Panc1 (cell line): ENCODE measurements around the gene SLC52A1. TPM values are rescaled to one million over a fixed set of nuclear protein-coding genes. Genes with fewer than 3 reads are reported as not detected.

ENCODE experiments used
- ATAC-seq: fragments of 200-7000 bp; cut with Tn5 transposase; 2 replicates; pipeline ENCODE4 v1.9.1; 2020; ENCODE audit warnings: mild to moderate bottlenecking, moderate library complexity
- BruUV-seq: library from RNA; stranded (reverse); fragments of 400-500 nt; replicated peaks from 2 replicates; lab custom pipeline; 2021; lab: Mats Ljungman, UMichigan
- CTCF ChIA-PET: fragments of 300-600 bp; sonication (Branson Sonifier 250); formaldehyde crosslinking; loops from one replicate; lab custom pipeline; 2022; ENCODE audit warnings: antibody characterized with exemption; lab: Charles Lee
- POLR2A ChIA-PET: fragments of 300-600 bp; sonication (Branson Sonifier 250); formaldehyde crosslinking; loops from one replicate; lab custom pipeline; 2022; ENCODE audit warnings: antibody characterized with exemption; lab: Charles Lee
- DNase-seq: peaks from one replicate; pipeline ENCODE4 v3.0.0-alpha.2; 2010; ENCODE audit warnings: low read depth, low spot score
- H3K27ac ChIP-seq: 2 replicates; pipeline ENCODE4 v1.5.1; 2011; ENCODE audit warnings: mild to moderate bottlenecking, low read length, inconsistent platforms
- H3K27me3 ChIP-seq: fragments of 200-500 bp; sonication (Bioruptor generic); 2 replicates; pipeline ENCODE4 v1.6.0; 2014; ENCODE audit warnings: low read length, inconsistent platforms; ENCODE audit not compliant: control insufficient read depth, insufficient read depth
- H3K36me3 ChIP-seq: fragments of 200-500 bp; sonication (Bioruptor generic); 2 replicates; pipeline ENCODE4 v1.5.1; 2014; ENCODE audit warnings: inconsistent platforms, mild to moderate bottlenecking, low read length, moderate library complexity; ENCODE audit not compliant: control insufficient read depth, insufficient read depth
- H3K4me1 ChIP-seq: 2 replicates; pipeline ENCODE4 v1.5.1; 2011; ENCODE audit warnings: inconsistent platforms, mild to moderate bottlenecking, low read length, moderate library complexity; ENCODE audit not compliant: control insufficient read depth, insufficient read depth
- H3K4me3 ChIP-seq, 2 experiments: 2 replicates each; pipeline ENCODE4 v1.5.1; 2011 to 2012; ENCODE audit warnings: low read depth in 2 of 2, low read length in 2 of 2, mild to moderate bottlenecking in 2 of 2, inconsistent platforms in 1 of 2, moderate library complexity in 1 of 2
- H3K9me3 ChIP-seq: fragments of 200-500 bp; sonication (Bioruptor generic); 2 replicates; pipeline ENCODE4 v1.5.1; 2014; ENCODE audit warnings: low read depth, mild to moderate bottlenecking, inconsistent platforms, low read length, moderate library complexity; ENCODE audit not compliant: control insufficient read depth, insufficient read depth
- POLR2AphosphoS5 ChIP-seq: IDR thresholded peaks from 2 replicates; pipeline ENCODE4 v1.6.1; 2012; ENCODE audit warnings: mild to moderate bottlenecking, low read depth, low read length, moderate library complexity
- SIN3A ChIP-seq: IDR thresholded peaks from 2 replicates; pipeline ENCODE4 v1.6.1; 2012; ENCODE audit warnings: low read depth, mild to moderate bottlenecking, low read length, moderate library complexity, borderline replicate concordance; ENCODE audit not compliant: insufficient read depth
- TCF7L2 ChIP-seq: IDR thresholded peaks from 2 replicates; pipeline ENCODE4 v1.6.1; 2011; ENCODE audit warnings: mild to moderate bottlenecking, low read depth, low read length, inconsistent platforms
- in situ Hi-C: cut with HindIII; loops from 2 replicates; pipeline ENCODE4 v1.10.0; 2016; ENCODE audit warnings: low sequenced_read_pairs, low pct_unique_long_range_greater_than_20kb
- intact Hi-C: fragments of 100-400 bp; cut with micrococcal nuclease; formaldehyde crosslinking; loops from one replicate; pipeline ENCODE4 v1.10.0; 2022; ENCODE audit not compliant: unreplicated experiment
- total RNA-seq: library from RNA; stranded (reverse); gene quantifications from one replicate; pipeline ENCODE4 v1.2.1, GENCODE V29; 2021; ENCODE audit not compliant: unreplicated experiment
- TF ChIP-seq, protein P1 (sequence below), 2 experiments: IDR thresholded peaks; 2 replicates each; pipeline ENCODE4 v1.6.1; 2011 to 2012; ENCODE audit warnings: low read depth in 2 of 2, control low read depth in 1 of 2, low read length in 1 of 2, mild to moderate bottlenecking in 1 of 2, moderate library complexity in 1 of 2; ENCODE audit not compliant: insufficient read depth in 1 of 2
- TF ChIP-seq, protein P2 (sequence below): fragments of 450-650 bp; IDR thresholded peaks from 2 replicates; pipeline ENCODE4 v1.5.1; 2017; ENCODE audit warnings: mild to moderate bottlenecking

The SLC52A1 gene
- total RNA-seq, 1 experiment from 2014 or later, result 0.54 TPM

DNA sequence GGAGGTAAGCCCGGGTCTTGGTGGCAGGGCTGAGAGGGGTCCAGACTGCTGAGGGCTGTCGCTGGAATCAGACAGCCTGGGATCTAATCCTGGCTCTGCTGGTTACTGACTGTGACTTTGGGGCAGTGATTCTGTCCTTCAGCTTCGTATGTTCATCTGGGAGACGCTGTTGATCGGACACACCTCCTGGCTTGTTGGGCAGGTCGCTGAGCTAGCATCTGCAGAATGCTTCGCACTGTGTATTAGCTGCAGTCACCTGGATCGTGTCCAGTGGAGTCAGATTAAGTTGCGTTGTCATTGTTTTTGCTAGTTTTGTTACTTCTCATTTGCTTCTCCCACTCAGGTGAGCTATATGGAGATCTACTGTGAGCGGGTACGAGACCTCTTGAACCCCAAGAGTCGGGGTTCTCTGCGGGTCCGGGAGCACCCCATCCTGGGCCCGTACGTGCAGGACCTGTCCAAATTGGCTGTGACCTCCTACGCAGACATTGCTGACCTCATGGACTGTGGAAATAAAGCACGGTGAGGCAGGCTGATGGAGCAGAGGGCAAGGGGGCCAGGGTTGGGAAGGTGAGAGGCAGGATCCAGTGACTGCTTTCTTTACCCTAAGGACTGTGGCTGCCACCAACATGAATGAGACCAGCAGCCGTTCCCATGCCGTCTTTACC, 33.0 kb downstream of the SLC52A1 start:
- Histone ChIP-seq H3K4me3 (no peak overlapping the region), H3K27ac (no peak overlapping the region), H3K4me1 (no peaks in the 10 kb centered on the region), H3K9me3 (no peaks in the 10 kb centered on the region), H3K27me3 (no peaks in the 10 kb centered on the region), H3K36me3 (peaks cover 8% of the 10 kb centered on the region)
- in situ Hi-C loops, result no loop called here
- CTCF ChIA-PET, result no interaction called here
- intact Hi-C loops, result no loop called here
- BruUV-seq, result no TSS peak
- ATAC-seq, result no peak
- TF ChIP-seq, protein P1, sequence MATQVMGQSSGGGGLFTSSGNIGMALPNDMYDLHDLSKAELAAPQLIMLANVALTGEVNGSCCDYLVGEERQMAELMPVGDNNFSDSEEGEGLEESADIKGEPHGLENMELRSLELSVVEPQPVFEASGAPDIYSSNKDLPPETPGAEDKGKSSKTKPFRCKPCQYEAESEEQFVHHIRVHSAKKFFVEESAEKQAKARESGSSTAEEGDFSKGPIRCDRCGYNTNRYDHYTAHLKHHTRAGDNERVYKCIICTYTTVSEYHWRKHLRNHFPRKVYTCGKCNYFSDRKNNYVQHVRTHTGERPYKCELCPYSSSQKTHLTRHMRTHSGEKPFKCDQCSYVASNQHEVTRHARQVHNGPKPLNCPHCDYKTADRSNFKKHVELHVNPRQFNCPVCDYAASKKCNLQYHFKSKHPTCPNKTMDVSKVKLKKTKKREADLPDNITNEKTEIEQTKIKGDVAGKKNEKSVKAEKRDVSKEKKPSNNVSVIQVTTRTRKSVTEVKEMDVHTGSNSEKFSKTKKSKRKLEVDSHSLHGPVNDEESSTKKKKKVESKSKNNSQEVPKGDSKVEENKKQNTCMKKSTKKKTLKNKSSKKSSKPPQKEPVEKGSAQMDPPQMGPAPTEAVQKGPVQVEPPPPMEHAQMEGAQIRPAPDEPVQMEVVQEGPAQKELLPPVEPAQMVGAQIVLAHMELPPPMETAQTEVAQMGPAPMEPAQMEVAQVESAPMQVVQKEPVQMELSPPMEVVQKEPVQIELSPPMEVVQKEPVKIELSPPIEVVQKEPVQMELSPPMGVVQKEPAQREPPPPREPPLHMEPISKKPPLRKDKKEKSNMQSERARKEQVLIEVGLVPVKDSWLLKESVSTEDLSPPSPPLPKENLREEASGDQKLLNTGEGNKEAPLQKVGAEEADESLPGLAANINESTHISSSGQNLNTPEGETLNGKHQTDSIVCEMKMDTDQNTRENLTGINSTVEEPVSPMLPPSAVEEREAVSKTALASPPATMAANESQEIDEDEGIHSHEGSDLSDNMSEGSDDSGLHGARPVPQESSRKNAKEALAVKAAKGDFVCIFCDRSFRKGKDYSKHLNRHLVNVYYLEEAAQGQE (IDR thresholded peaks at IDR 0.05; ENCODE audit: insufficient read depth in 1 of 2, low read depth in 2 of 2, low read length in 1 of 2), result no peak
- TF ChIP-seq TCF7L2 (no peak), SIN3A (no peak), POLR2AphosphoS5 (no peak)
- TF ChIP-seq, protein P2, sequence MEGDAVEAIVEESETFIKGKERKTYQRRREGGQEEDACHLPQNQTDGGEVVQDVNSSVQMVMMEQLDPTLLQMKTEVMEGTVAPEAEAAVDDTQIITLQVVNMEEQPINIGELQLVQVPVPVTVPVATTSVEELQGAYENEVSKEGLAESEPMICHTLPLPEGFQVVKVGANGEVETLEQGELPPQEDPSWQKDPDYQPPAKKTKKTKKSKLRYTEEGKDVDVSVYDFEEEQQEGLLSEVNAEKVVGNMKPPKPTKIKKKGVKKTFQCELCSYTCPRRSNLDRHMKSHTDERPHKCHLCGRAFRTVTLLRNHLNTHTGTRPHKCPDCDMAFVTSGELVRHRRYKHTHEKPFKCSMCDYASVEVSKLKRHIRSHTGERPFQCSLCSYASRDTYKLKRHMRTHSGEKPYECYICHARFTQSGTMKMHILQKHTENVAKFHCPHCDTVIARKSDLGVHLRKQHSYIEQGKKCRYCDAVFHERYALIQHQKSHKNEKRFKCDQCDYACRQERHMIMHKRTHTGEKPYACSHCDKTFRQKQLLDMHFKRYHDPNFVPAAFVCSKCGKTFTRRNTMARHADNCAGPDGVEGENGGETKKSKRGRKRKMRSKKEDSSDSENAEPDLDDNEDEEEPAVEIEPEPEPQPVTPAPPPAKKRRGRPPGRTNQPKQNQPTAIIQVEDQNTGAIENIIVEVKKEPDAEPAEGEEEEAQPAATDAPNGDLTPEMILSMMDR, result no peak
- no peak for DNase-seq
- POLR2A ChIA-PET, result interaction anchor here (0.6 kb wide), 1 partner anchor 17 kb away, joined by 3 read pairs; no protein-coding TSS in a partner anchor

GRCh38 chr17:5000237-5000639, 35.0 kb downstream of the SLC52A1 start:
- in situ Hi-C loops (no loop called here), intact Hi-C loops (no loop called here)
- TF ChIP-seq, protein P1 (IDR thresholded peaks at IDR 0.05; ENCODE audit: insufficient read depth in 1 of 2, low read depth in 2 of 2, low read length in 1 of 2), result no peak
- no peak for TF ChIP-seq POLR2AphosphoS5
- no peak for TF ChIP-seq SIN3A
- TF ChIP-seq, protein P2, result no peak
- Histone ChIP-seq H3K9me3 (no peaks in the 10 kb centered on the region), H3K27ac (no peak overlapping the region), H3K4me3 (no peak overlapping the region), H3K36me3 (peaks cover 8% of the 10 kb centered on the region), H3K4me1 (no peaks in the 10 kb centered on the region), H3K27me3 (no peaks in the 10 kb centered on the region)
- CTCF ChIA-PET, result no interaction called here
- BruUV-seq, result no TSS peak
- DNase-seq, result no peak
- no peak for ATAC-seq
- POLR2A ChIA-PET, result no interaction called here
